Non-pigmented ciliary epithelial cell (primary cell): ENCODE data around the gene CHTF18.
"Not testable (repeated sequence)": the region's sequence is repeated elsewhere in the genome, so short reads cannot be mapped to it uniquely, and the experiment has no call there.

ENCODE experiments used
- DNase-seq: peaks from one replicate; pipeline ENCODE4 v3.0.0-alpha.2; 2010; ENCODE audit warnings: low read depth

The CHTF18 gene

DNA sequence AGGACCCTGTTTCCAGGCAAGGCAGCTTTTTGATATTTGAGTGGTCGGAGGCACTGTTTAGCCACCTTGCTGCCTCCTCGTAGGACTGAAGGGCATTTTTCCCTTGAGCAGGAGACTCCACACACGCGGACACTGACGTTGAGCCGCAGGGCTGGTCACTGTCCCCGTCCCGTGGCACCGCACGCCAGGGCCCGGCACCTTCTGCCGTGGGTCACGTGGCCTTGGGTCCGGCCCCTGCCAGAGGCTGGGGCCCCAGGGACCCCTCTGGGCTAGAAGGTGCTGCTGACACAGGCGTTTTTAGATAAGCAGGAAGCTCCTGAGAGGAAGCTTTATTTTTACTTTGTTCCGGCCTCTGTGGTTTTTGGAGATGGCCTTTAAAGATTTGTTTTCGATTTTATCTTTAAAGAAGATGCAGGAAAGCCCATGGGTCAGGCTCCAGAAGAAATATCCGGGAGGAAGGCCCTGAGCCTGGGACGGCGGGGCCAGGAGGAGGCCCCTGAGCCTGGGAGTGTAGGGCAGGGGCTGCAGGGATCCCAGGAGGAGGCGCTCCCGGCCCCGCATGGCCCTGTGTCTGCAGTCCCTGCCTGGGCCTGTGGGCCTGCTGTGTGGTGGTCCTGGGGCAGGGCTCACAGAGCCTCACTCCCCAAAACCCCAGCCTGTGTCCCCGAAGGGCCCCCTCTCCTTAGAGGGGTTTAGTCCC, 42.6 kb downstream of the CHTF18 start:
- no peak for DNase-seq

DNA sequence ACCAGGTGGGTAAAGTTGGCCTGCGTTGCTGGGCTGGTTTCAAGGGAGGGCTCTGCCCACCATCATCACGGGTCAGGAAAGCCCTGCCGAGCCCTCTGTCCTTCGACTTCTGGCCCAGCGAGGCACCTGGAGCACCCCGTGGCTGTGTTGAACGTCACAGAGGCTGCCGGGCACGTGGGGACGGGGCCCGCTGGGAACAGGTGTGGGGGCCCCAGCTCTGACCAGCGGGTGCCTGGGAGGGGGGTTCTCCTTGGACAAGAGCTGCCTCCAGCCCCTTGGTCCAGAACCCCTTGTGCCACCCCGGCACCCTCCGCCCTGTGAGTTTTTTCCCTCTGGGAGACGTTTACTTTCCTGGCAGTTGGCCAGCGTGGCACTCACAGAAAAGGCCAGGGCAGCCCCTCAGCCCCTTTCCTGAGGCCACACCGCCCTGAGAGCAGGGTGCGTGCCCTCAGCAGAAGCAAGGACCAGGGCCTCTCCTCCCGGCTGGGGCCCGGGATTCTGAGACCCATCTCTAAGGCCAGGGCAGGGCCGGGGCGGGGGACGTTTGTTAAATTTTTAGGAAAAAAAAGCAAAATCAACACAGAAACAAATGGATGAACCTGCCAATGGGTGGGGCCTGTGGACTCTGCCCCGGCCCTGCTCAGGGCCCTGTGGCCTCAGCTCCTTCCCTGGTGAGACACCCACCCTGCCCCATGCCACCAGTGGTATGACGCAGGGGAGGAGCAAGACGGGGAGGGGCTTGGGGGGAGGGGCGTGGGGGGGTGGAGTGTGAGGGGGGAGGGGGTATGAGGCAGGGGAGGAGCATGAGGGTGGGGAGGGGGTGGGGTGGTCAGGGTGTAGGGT, 43.4 kb downstream of the CHTF18 start:
- DNase-seq = no peak

GRCh38 chr16:832652-833336, 44.4 kb downstream of the CHTF18 start:
- no peak for DNase-seq

DNA sequence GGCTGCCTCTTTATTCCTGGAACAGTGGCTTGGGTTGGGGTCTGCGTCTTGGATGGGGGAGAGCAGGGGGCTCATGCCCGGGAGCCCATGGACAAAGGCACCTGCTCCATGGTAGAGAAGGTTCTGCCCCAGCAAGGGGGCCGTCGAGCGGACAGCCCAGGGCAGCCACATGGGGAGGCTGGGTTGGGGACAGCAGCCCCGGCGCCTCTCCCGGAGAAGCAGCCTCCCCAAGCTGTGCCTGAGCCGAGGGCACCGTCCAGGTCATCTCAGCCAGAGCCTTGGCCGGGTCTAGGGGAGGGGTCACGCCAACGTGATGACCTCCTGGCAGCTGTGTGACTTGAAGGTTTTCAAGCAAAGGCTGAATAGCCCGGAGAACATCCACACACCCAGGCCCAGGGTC, 45.0 kb downstream of the CHTF18 start:
- no peak for DNase-seq

GRCh38 chr16:835373-835772, 47.0 kb downstream of the CHTF18 start:
- DNase-seq = no peak

- DNase-seq = no peak
These were observed 47.8 kb downstream of the CHTF18 start for GRCh38 chr16:836221-836620.

DNA sequence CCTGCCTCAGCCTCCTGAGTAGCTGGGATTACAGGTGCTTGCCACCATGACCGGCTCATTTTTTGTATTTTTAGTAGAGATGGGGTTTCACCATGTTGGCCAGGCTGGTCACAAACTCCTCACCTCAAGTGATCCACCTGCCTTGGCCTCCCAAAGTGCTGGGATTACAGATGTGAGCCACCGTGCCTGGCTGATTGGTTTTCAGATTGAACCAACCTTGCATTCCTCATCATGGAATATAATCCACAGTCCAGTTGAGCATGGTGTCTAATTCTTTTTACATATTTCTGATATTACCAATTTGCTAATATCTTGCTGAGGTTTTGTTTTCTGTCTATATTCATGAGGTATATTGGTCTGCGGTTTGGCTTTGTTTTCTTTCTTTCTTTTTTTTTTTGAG, 48.4 kb downstream of the CHTF18 start:
- DNase-seq = not testable (repeated sequence)

DNA sequence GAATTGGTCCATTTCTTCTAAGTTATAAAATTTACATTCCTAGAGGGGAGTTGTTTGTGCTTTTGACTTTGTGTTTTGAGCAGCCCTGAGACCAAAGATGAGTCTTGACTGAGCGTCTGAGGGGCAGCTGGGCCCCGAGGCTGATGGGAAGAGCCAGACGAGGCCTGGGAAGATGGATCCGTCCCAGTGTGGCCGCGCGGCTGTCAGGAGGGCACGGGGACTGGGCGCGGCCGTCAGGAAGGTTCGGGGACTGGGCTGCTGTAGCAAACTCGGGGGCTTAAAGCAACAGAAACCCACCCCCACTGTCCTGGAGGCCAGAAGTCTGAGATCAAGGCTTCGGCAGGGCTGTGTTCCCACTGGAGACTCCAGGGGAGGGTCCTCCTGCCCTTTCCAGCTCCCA, 50.3 kb downstream of the CHTF18 start:
- no peak for DNase-seq

- no peak for DNase-seq
These were observed 51.4 kb downstream of the CHTF18 start for GRCh38 chr16:839643-840408.

DNA sequence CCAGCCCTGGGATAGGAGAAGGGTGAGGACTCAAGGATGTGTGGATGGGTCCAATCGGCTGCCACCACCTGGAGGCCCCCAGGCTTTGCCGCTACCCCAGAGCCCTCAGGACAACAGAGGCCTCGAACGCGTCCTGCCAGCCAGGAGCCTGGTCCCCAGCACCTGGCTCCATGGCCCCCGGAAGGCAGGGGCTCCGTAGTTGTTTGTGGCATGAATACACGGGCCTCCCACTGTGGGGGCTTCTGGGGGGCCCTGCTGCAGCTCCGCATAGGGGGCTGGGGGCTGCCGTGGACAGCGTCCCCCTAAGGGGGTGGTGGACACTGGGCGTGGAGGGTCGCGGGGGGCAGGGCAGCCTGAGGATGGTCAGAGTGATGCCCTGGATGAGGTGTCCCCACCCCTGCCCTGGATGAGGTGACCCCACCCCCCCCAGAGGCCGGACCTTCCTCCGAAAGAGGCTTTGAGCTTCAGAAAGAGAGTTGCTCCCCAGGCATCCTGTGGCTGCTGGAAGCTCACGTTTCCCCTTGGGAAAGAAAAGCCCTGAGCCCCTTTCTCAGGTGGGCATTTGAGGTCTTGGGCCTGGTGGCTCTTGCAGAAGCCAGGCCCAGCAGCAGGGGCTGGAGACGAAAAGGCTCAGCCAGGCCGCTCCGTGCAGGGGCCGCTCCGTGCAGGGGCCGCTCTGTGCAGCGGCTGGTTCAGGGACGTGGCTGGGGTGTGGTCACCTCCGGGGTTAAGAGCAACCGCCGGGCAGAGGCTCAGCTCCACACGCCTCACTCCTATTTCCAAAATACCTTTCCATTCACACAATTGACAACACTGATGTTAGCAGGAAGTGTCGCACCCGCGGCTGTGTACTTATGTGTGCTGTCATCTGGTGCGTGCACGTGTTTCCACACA, 52.4 kb downstream of the CHTF18 start:
- no peak for DNase-seq

- DNase-seq = no peak
These were observed 53.1 kb downstream of the CHTF18 start for GRCh38 chr16:841455-842060.

DNA sequence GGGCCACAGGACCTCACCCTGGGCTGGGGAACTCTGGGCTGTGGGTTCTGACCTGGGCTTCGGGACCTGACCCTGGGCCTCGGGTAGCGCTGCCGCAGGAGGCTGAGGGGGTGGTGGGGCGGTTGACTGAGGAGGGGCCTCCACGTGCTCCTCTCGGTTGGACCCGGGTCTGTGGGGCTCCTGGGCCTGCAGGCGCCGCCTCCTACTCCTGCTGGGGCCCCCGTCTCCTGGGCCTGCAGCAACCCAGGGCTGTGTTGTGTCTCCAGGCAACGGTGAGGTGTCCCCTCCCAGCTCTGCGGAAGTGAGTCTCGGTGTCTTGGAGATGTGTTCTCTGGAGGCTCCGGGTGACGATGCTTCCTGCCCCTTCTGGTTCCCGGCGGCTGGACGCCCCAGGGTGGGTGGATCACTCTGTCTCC, 53.6 kb downstream of the CHTF18 start:
- DNase-seq = no peak

- DNase-seq = no peak
These were observed 54.5 kb downstream of the CHTF18 start for GRCh38 chr16:842711-843560.

- no peak for DNase-seq
These were observed 55.4 kb downstream of the CHTF18 start for GRCh38 chr16:843771-844170.

DNA sequence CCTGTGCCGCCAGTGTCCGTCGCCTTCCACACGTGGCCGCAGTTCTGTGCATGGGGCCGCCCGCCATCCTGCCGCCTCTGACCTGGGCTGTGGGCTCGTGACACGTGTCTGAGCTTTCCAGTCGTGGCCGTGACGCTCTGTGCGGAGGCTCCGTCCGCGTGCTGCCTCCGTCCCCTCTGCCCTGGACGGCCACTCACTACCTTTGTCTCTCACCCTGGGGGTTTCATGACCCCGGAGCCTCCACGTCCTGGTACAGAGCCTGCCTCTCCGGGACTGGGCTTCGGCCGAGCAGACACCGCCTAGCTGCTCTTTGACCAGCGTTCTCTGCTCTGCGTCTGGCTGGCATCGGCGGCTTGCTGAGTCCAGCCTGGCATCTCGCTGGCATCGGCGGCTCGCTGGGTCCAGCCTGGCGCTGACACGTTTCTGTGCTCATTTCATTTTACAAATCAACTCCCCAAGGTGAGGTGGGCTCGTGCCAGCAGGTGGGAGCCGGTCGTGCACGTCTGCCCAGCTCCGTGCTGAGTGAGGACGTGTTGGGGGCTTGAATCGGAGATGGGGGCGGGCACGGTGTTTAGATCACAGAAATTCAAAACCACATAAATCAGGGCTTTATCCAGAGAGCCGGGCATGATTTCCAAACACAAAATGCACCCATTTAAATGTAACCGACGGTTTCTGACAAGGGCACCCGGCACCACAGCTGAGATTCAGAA, 56.4 kb downstream of the CHTF18 start:
- DNase-seq = no peak

GRCh38 chr16:845351-845745, 56.9 kb downstream of the CHTF18 start:
- no peak for DNase-seq

DNA sequence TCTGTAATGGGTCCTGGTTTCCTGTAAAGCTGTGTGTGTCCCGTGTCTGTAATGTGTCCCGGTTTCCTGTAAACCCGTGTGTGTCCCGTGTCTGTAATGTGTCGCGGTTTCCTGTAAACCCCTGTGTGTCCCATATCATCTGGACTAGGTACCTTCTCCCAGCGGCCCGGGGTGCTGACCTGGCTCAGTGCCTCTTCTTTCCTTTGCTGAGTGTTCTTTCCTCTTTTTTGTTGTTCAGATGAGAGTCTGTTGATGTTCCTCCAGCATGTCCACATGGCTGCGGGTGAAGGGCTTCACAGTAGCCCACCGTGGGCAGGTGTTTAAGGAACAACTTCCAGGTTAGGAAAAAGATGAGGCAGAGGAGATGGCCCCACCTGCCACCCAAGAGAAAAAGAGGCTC, 58.7 kb downstream of the CHTF18 start:
- DNase-seq = no peak
